Mucosa of gallbladder (tissue), 1 donor: ENCODE measurements around the gene MUC16. TPM values are rescaled to one million over a fixed set of nuclear protein-coding genes. Genes with fewer than 3 reads are reported as not detected.
"Not testable (repeated sequence)": the region's sequence is repeated elsewhere in the genome, so short reads cannot be mapped to it uniquely, and the experiment has no call there.

Experiments used
- DNase-seq: peaks from one replicate; pipeline ENCODE4 v3.0.0-alpha.2; 2020; ENCODE audit warnings: low spot score
- total RNA-seq: library from RNA; stranded (reverse); gene quantifications from one replicate; pipeline ENCODE4 v1.2.1, GENCODE V29; 2021
- donor health status: DM: no; HTN: no; CAD: no.

MUC16 gene
- total RNA-seq = 0.03 TPM

DNA sequence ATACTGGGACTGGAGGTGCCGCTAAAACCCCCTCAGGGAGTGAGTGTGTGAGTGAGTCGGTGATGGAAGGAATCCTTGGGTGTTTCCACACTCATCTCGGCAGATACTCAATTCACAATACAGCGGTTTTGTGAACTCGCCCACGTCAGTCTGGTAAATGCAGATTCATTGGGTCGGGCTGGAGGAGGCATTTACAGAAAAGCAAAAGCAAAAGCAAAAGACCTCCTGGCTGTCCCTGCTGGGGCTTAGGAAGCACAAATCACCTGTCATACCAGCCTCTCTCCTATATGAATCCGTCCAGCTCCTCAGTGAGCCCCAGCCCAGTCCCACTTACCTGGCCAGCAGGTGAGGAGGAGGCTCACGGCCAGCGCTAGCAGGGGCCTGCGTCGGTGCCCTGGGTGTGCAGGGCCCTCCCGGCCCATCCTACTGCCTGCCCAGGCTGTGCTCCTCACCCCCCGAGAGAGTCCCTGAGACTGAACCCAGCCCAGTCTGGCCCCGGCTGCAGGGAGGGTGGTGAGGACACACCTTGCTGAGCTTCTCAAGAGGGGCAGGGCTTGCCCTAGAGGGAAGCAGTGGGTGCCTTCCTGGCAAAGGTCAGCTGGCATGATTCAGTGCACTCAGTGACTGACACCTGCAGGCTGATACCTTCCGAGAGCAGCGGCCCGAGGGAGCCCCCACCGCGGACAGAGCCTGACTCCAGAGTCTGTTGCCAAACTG, at the start of gene MUC16:
Gene MUC16, minus strand, starts transcription at position 475 of the 717 bp plus-strand sequence.
- DNase-seq = no peak

DNA sequence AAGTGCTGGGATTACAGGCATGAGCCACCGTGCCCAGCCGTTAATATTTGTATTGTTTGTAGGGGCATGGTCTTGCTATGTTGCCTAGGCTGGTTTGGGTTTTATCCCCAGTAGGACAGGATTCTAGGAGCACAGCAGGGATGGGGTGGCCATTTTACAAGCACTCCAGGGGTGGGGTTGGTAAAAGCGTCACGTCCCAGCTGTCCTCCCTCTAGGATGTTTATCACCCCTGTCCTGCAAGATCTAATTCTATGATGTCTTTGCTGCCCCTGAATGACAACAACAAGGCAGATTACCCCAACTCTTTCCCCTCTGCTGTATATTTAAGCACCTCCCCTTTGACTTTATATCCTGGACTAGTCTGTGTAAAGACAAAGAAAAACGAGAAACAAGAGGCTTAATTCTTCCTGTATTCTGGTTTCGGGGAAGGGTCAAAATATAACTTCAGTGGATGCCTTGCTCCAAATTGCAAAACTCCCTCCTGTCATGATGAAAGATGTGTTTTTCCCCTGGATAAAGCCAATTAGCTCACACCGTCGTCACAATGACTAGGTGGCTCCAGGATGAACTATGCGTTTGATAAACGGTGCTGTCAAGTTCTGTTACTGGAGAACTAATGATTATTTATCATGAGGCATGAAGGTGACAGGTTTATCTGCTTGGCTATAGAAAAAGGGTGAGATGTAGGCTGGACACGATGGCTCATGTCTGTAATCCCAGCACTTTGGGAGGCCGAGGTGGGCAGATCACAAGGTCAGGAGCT, 48.9 kb upstream of the MUC16 start:
- no peak for DNase-seq

DNA sequence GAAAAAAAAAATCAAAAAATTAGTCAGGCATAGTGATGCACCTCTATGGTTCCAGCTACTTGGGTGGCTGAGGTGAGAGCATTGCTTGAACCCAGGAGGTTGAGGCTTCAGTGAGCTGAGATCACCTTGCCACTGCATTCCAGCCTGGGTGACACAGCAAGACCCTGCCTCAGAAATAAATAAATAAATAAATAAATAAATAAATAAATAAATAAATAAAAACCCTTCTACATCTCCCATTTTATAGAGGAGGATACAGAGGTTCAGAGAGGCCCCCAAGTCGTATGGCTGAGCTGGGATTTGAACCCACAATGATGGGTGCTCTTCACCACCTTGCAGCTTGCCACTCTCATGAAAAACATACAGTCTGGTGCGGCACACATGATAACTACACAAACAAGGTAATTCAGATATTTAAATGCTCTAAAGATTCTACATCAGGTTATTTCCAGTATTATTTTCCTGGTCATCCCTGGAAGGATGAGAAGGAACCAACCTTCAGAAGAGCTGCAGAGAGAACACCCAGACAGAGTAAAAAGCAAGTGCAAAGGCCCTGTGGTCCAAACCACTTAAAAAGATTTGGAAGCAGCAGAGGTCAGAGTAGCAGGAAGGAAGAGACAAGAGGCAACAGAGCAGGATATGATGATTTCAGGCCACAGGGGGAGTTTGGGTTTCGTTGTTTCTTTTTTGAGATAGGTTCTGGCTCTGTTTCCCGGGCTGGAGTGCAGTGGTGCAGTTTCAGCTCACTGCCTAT, 47.5 kb upstream of the MUC16 start:
- no peak for DNase-seq

DNA sequence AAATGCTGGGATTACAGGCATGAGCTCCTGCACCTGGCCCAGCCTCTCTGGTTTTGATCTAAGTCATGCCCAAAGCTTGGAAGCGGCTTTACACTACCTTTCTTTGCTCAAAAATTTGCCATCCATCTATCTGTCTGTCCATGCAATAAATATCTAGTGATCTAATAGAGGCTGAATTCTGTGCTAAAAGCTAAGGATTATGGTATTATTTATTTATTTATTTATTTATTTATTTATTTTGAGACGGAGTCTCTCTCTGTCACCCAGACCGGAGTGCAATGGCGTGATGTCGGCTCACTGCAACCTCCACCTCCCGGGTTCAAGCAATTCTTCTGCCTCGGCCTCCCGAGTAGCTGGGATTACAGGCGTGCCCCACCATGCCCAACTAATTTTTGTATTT, 45.9 kb upstream of the MUC16 start:
- not testable (repeated sequence) for DNase-seq

DNA sequence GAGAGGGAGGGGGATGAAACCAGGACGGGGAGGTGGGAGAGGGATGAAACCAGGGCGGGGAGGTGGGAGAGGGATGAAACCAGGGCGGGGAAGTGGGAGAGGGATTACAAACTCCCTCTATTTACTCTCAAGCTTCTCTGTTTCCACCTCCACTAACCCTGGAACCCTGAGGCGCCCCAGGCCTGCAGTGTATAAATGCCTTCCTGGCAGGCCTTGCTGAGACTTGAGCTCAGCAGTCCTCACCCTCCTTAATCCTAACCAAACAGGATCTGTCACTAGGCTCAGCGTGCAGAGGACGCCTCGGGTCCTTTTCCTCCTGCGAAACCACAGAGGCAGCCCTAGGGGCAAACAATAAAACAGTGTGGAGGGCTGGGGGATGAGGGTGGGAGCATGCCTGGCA, 44.6 kb upstream of the MUC16 start:
- no peak for DNase-seq

DNA sequence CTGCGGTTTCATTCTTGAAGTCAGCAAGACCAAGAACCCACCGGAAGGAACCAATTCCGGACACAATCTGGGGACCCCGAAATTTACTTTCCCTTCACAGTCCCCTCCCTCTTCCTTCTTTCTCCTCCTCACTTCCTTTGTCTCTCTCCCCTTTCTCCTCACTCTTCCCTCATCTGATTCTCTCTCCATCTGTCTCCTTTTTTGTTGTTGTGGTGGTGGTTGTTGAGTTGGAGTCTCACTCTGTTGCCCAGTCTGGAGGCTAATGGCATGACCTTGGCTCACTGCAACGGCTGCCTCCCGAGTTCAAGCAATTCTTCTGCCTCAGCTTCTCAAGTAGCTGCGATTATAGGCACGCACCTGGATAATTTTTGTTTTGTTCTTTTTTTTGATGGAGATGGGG, 44.0 kb upstream of the MUC16 start:
- no peak for DNase-seq

DNA sequence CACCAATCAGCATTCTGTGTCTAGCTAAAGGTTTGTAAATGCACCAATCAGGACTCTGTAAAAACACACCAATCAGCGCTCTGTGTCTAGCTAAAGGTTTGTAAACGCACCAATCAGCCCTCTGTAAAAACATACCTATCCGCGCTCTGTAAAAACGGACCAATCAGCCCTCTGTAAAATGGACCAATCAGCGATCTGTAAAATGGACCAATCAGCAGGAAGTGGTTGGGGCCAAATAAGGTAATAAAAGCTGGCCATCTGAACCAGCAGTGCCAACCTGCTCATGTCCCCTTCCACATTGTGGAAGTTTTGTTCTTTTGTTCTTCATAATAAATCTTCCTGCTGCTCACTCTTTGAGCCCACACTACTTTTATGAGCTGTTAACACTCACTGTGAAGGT, 43.5 kb upstream of the MUC16 start:
- DNase-seq = not testable (repeated sequence)

DNA sequence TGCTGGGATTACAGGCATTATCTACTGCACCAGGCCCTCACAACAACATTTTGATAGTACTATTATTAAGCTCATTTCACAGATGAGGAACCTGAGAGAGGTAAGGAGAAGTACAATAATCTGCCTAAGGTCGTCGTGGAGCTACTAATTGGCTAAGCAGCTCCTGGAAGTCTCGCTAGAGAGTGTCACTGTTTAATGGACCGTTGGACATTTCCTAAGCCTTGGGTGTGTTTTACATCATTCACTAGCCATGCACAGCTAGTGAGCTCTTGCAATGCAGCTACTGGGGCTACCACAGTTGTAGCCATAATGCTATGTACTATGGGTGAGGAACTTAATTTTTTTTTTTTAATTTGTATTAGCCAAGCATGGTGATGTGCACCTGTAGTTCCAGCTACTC, 42.7 kb upstream of the MUC16 start:
- no peak for DNase-seq

DNA sequence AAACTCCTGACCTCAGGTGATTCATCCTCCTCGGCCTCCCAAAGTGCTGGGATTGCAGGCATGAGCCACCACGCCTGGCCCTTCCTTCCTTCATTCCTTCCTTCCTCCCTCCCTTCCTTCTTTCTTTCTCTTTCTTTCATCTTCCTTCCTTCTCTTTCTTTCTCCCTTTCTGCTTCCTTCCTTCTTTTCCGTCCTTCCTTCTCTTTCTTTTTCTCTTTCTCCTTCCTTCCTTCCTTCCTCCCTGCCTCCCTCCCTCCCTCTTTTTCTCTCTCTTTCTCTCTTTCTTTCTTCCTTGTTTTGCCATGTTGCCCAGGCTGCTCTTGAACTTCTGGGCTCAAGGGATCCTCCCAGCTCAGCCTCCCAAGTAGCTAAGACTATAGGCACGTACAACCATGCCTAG, 36.5 kb upstream of the MUC16 start:
- no peak for DNase-seq

DNA sequence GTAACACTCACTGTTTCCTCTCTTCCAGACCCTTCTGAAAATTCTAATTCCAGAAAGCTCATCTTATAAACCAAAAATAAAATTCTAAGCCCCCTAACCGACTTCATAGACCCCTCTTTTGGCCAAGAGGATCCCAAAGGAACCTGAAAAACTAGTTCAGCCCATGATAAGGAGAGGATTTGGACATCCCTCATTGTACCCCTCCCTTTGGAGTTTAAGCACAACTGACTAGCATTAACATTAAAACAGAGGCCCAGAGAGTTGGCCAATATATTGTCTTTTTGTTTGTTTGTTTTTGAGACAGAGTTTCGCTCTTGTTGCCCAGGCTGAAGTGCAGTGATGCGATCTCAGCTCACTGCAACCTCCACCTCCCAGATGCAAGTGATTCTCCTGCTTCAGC, 34.2 kb upstream of the MUC16 start:
- no peak for DNase-seq

DNA sequence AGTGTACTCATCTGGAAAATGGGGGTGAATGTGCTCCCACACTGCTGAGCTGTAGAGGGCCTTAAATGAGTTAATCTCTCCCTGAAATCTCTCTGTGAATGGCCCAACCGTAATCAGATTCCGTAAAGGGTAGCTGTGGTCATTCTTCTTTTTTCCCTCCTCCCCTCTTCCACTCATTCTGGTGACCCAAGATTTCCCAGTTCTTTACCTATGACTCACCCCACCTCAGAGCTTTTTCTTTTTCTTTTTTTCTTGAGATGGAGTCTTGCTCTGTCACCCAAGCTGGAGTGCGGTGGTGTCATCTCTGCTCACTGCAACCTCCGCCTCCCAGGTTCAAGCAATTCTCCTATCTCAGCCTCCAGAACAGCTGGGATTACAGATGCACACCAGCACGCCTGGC, 33.3 kb upstream of the MUC16 start:
- no peak for DNase-seq

DNA sequence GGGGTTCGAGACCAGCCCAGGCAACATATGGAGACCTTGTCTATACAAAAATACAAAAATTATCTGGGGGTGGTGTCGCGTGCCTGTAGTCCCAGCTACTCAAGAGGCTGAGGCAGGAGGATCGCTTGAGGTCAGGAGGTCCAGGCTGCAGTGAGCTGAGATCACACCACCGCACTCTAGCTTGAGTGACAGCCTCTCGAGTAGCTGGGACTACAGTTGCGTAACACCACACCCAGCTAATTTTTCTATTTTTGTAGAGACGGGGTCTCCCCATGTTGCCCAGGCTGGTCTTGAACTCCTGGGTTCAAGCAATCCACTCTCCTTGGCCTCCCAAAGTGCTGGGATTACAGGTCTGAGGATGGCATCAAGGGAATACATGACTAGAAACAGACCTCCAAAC, 30.8 kb upstream of the MUC16 start:
- DNase-seq = no peak

DNA sequence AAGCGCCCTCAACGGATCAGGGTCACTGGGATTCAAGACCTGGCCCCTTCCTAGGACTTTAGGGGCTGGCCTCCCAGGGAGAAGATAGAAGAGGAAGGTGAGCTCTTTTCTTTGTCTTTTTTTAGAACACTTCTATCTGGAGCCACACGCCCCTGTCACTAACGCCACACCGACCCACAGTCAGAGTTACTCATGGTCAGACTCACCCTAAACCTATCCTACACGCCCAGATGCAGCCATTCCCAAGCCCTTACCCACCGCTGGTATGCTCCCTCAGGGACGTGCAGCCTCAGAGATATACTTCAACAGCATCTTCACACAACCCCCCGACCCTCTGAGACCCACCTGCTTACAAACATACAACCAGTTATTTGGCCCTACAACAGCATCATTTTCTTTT, 29.9 kb upstream of the MUC16 start:
- no peak for DNase-seq

DNA sequence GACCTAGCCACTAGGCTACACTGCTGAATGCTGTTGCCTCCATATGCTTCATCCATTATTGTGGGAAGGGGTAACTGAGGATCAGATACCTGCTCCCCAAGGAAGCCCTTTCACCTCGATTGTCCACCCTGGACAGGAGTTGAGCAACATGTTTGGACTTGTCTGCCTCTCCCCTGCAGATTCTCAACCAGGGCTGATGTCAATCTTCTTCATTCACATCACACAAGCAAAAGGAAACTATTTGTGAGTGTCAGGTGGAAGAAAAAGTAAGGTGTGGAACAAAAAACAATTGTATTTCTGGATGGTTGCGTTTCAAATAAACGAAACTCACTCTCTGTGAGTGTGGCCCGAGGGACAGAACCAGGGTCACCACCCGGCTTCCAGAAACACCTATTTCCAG, 29.5 kb upstream of the MUC16 start:
- DNase-seq = no peak

DNA sequence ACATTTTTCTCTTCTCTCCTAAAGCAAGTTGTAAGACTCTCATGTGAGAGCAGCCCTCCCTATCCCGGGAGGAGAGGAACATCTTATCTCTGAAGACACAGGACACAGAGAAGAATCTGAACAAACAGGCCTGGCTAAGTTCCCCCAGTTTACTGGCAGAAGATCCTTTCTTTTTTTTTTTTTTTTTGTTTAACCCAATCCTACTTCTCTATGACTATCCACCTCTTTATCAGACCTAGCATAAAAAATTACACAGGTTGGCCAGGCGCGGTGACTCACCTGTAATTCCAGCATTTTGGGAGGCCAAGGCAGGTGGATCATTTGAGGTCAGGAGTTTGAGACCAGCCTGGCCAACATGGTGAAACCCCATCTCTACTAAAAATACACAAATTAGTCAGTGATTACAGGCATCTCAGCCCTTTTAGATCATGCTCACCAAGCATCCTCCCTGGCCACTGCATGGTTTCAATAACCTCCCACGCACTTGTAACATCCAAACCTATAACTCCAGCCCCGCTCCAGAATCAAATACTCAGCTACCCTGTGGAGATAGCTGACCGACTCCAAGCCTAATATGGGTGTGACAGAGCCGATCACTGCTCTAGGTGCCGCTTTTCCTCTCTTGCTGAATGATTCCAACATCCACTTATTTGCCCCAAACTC, 27.3 kb upstream of the MUC16 start:
- no peak for DNase-seq

DNA sequence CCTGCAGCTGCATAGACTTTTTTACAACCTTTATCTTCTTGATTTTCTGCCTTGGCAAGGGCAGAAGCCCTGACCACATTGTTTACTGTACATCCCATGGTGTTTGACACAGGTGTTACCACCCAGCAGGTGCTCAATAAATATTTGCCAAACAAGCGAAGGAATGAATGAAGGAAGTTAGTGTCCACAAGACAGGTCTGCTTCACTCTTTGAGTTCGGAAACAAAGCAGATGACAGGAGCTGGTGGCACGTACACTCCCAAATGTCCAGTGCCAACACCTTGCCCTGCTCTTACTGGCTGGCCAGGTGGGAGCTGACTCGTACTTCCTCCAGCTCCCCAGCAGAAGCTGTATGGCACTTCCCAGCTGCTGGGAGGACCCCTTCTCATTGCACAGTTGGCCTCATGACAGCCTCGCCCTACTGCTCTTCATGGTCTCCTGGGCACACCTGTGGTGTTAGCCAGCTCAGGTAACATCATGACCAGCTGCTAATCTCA, 22.0 kb upstream of the MUC16 start:
- no peak for DNase-seq

DNA sequence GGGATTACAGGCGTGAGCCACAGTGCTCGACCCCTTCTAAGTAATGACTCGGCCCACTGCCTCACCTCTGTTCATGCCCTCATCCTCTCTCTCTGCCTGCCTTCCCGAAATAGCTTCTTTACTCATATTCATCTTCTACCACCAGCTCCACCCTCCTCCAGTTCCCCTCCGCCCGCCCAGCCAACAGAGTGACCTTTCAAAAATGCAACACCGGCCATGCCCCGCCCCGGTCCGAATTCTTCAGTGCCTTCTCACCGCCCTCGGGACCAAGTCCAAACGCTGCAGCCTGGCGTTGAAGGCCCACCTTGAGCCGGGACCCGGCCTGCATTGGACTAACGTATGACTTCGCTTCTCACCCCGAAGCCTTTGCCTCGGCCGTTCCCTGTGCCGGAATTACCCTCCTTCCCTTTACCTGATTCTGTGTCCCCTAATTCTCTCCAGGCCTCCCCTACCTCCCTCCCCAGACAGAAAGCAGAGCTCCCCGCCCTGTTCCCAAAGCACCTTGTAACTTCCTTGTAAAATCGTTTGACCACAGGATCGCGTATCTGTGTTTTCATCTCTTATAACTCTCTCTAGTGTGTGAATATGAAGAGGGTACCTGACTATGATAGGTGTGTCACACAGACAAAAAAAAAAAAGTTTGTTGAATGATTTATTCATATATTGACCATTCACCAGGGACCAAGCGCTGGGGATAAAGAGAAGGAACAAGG, 8.1 kb upstream of the MUC16 start:
- DNase-seq = no peak

DNA sequence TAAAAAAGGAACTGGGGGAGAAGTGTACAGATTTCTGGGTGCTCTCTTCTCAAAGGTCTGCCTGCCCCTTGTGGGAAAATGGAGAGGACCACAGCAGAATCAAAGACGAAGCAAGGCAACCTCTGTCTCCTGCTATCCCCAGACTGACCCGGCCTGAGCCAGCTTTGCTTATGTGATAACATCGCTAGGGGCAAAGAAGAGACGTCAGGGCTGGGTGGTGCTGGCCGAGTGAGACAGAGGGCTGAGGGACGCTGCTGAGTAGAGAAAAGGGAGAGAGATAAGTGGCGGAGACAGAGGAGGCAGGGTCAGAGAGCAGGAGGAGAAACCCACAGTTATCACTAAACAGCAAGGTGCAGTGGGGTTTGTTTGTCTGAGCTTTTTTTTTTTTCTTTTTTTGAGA, 4.6 kb upstream of the MUC16 start:
- DNase-seq = no peak

DNA sequence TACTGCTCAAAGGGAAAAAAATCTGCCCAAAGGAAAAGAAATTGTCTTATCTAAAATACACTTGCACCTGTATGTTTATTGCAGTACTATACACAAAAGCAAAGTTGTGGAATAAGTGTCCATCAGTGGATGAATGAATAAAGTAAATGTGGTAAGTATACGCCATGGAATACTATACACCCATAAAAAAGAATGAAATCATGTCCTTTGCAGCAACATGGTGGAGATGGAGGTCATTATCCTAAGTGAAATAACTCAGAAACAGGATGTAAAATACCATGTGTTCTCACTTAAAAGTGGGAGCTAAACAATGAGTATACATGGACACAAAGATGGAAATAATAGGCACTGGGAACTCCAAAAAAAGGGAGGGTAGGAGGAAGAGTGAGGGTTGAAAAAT, 3.8 kb upstream of the MUC16 start:
- no peak for DNase-seq

DNA sequence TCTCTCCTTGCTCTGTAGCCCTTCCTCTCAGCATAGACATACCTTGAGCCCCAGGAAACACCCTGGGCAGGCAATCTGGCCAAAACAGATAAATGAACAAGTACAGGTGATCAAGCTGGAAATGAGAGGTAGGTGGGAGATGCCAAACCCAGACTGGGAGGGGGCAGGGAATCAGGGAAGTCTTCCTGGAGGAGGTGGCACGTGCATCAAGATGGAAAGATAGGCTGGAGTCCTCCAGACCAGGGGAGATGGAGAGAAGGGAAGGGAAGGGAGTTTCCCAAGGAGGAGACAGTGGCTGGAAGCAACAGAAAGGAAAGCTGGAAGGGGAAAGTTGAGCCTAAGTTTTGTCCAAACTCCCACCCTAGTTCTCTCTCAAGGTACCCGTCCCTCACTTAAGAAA, 1.7 kb upstream of the MUC16 start:
- DNase-seq = no peak

DNA sequence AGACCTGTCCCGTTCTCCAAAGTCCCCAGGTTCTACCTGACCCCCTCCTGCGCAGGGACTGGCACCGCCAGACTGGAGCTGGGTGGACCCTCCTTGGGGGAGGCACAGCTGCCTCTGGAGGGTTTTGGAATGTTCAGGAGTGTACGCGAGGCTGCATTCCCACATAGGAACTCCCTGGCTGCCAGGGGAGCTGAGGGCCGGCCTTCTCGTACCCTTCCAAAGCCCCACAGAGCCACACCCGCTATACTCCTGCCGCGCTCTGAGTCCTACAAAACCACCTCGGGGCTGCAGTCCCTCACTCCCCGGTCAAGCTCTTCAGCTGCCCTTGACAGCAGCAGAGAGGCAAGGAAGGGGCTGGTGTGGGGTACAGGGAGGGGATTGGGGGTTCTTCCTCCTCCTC, 484 bp upstream of the MUC16 start:
- no peak for DNase-seq

DNA sequence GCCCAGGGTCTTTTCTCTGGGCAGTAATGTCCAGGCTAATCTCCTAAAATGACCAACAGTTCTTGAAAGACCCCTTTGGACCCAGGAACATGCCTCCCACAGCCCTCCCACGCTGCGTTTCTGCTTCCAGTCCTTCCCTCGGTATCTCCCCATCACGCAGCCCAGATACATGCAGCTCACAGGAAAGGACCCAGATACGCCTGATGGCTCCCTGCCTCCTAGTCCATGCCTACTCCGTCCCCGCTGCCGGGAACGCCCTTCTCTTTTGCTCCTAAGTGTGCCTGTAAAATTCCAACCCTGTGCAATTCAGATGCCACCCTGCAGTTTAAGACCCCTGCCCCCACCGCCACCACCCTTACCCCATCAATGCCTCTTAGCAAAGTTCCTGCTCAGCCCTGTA, 778 bp downstream of the MUC16 start:
- no peak for DNase-seq
